H4 (cell line): ENCODE results near the gene FFAR3. TPM values are rescaled to one million over a fixed set of nuclear protein-coding genes. Genes with fewer than 3 reads are reported as not detected.
"Not testable (repeated sequence)": the region's sequence is repeated elsewhere in the genome, so short reads cannot be mapped to it uniquely, and the experiment has no call there.

Source experiments
- DNase-seq: peaks from one replicate; pipeline ENCODE4 v3.0.0-alpha.2; 2015; ENCODE audit warnings: low spot score
- total RNA-seq: library from RNA; depleted of rRNA; stranded (reverse); fragments of >200 nt; shearing (Covaris generic); gene quantifications from 2 replicates; pipeline ENCODE4 v1.2.3, GENCODE V29; 2014

FFAR3 gene
- total RNA-seq, 1 experiment from 2014 or later: 0.21 TPM

DNA sequence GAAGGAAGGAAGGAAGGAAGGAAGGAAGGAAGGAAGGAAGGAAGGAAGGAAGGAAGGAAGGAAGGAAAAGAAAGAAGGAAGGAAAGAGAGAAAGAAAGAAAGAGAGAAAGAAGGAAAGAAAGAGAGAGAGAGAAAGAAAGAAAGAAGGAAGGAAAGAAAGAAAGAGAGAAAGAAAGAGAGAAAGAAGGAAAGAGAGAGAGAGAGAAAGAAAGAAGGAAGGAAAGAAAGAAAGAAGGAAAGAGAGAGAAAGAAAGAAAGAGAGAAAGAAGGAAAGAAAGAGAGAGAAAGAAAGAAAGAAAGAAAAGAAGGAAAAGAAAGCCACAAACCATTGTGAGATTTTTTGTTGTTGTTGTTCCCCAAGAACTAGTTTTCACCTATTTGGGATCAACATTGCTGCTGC, 15.8 kb downstream of the FFAR3 start:
- not testable (repeated sequence) for DNase-seq

DNA sequence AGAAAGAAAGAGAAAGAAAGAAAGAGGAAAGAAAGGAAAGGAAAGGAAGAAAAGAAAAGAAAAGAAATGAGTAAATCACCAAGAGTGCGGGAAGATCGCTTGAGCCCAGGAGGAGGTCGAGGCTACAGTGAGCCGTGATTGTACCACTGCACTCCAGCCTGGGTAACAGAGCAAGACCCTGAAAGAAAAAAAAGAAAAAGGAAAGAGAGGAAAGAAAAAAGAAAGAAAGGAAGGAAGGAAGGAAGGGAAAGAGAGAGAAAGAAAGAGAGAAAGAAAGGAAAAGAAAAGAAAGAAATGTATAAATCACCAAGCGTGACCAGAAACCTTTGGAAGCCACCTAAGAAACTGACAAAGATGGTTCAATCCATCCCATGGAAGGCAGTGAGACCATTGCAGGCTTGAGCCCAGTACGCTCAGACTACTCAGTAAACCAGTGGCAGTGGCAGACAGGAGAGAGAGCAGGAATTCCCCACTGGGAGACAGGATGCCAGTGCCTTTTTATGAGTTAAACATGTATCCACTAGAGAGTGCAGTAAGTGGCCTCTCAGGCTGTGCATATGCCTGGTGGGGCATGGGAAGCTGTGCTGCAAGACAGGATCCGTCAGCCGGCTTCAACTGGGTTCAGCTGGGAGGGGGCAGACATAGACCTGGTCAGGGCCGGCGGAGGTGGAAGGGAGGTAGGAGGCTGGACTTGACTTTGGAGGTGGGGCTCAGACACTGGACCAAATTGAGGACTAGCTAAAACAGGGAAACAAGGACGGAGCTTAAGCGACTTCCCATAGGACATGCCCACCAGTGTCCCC, 17.4 kb downstream of the FFAR3 start:
- DNase-seq: peak; percentile 16

DNA sequence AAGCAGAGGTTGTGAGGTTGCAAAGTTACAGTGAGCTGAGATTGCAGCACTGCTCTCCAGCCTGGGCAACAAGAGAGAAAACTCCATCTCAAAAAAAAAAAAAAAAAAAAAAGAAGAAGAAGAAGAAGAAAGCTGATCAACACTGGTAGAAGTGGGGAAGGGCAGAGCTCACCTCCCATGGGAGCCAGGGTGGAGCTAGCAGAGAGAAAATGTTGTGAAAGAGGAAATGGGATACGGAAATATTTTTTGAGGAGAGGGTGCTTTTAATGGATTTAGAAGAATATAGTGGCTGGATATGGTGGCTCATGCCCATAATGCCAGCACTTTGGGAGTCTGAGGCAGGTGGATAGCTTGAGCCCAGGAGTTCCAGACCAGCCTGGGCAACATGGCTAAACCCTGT, 19.4 kb downstream of the FFAR3 start:
- DNase-seq: peak; percentile 2

DNA sequence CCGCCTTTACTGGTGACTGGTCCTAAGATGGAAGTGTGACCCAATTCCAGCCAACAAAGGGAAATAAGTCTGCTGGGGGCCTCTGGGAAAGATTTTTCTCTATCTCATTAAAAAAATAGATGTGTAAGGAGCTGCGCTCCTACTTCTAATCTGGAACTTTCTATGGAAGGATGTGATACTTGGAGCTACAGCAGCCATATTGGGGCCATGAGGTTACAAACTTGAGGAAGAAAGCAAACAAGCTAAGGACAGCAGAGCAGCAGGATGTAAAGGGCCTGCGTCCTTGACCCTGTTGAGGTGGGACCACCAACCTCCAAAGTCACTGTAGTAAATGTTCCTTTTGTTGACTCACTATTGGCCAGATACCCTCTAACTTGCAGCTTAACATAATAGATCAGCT, 20.1 kb downstream of the FFAR3 start:
- no peak for DNase-seq

DNA sequence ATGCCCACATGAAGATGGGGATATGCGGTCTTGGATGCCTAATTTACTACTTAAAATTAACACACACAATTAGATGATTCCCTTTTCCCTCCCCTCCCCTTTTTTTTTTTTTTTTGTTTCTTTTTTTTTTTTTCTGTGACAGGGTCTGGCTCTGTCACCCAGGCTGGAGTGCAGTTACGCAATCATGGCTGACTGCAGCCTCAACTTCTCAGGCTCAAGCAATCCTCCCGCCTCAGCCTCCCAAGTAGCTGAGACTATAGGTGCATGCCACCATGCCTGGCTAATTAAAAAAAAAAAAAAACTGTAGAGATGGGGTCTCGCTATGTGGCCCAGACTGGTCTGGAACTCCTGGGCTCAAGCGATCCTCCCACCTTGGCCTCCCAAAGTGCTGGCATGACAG, 21.3 kb downstream of the FFAR3 start:
- DNase-seq: not testable (repeated sequence)

DNA sequence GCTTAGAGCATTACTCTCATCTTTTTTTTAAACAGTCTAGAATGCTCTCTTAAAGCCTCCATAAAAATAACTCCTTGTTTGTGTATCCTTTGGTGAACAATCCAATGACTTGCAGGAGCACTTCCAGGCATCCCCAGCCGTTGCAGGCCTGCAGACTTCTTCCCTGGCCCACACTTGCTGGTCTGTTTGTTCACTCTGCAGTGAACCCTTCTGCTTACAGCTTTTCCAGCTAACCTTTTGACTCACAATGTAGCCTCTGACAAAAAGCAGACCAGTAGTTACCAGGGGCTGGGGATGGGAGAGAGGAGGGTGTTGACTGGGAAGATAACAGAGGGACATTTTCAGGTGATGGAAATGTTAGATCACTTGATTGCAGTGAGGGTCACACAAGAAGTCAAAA, 21.7 kb downstream of the FFAR3 start:
- DNase-seq: no peak

DNA sequence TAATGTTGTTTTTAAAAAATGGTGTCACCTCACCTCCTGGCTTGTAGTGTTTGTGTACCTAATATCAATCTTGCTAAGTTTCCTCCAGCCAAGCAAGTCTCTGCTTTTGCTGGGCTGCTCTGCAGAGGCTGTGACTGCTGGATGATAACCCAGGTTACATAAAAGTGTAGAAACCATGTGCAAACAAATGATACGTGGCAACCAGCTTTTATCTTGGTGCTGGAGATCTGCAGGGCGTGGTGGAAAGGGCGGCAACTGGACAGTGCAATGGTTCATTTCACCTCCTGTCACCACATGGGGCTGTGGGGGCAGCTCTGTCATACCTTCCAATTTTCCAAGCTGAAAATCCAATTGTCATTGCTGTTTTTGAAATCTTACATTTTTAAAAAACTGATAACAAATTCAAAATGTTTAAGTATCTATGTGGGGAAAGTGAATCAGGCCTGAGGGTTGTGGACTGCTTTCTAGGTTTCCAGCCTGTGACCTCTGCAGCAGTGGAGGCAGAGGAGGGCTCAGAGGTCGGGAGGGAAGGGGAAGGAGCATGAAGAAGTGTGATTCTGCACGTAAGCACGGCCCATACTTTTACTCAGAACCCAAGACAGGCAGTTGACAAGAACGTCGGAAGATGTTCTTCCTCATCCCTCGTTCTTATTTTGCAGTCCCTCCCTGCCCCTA, 22.3 kb downstream of the FFAR3 start:
- peak; percentile 3 for DNase-seq

DNA sequence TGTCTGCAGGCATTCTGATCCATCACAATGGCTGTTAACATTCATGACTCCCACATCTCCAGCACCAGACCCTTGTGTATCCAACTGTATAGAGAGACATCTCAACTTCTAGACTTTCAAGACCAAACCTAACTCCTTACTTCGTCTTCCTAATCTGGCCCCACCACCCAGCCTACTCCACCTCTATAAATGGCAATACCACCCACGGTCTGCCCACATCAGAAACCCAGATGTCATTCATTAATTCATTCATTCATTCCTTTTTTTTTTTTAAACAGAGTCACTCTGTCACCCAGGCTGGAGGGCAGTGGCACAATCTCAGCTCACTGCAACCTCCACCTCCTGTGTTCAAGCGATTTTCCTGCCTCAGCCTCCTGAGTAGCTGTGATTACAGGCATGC, 23.1 kb downstream of the FFAR3 start:
- no peak for DNase-seq

DNA sequence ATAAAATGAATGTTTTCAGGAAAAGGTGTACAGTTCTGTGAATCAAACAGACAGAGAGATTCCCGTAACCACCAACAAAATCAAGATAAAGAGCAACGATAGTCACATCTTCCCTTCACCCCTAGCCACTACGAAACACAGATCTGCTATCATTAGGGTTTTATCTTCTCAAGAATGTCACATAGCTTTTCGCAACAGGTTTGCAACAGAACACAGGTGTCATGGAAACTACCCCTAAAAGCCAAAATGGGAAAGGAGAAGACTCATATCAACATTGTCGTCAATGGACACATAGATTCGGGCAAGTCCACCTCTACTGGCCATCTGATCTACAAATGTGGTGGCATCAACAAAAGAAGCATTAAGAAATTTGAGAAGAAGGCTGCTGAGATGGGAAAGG, 23.7 kb downstream of the FFAR3 start:
- no peak for DNase-seq

DNA sequence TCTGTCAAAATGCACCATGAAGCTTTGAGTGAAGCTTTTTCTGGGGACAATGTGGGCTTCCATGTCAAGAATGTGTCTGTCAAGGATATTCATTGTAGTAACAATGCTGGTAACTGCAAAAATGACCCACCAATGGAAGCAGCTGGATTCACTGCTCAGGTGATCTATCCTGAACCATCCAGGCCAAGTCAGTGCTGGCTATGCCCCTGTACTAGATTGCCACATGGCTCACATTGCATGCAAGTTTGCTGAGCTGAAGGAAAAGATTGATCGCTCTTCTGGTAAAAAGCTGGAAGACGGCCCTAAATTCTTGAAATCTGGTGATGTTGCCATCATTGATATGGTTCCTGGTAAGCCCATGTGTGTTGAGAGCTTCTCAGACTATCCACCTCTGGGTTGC, 25.3 kb downstream of the FFAR3 start:
- DNase-seq: no peak

DNA sequence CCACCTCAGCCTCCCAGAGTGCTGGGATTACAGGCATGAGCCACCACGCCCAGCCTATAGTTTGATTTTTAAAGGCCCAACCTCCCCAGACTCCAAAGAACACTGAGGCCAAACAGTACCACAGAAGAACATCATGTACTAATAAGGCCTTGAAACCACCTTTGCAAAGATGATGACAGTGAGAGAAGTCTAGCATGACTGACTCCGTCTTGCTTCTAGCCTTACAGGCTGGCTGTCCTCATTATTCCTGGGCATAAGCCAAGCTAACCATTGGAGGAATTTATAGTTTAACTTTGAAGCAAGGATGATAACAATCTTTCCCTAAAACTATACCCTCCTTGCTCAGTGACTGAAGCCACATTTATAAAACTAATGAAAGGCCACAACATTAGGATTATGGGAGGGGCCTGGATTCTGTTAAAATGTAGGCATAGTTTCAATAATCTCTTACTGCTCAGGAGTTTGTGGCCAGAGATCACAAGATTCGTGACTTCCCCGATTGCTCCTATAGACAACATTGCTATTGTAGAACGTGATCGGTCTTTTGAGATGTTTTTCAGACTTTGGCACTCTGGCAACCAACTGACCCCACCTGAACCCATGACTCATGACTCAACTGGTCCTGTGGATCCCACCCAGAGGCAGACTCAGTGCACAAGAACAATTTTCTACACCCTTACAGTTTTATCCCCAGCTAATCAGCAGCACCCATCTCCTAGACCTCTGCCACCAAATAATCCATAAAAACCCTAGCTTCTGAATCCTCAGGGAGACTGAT, 30.2 kb downstream of the FFAR3 start:
- DNase-seq: no peak

DNA sequence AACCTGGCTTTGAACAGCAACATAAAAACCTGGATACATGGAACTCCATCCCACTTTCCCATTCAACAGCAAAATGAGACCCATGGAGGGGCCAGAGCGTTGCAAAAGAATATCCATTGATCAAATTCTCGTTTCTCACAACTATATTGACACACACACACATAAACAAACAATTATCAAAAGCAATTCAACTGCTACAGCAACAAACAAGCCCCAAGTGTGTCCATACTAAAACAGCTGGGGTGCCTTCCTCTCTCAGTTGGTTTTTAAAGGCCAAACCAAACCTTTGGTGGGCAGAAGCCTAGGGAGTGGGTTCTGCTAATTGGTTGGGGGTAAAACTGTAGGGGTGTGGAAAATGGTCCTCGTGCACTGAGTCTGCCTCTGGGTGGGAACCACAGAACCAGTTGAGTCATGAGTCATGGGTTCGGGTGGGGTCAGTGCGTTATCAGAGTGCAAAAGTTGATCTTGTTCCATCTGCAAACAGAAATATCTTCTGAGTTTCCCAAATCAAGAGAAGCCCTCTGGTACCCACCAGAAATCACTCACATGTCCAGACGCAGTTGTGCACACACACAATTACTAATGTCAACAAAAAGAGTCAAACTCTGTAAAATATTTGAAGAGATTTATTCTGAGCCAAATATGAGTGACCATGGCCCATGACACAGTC, 31.1 kb downstream of the FFAR3 start:
- no peak for DNase-seq

DNA sequence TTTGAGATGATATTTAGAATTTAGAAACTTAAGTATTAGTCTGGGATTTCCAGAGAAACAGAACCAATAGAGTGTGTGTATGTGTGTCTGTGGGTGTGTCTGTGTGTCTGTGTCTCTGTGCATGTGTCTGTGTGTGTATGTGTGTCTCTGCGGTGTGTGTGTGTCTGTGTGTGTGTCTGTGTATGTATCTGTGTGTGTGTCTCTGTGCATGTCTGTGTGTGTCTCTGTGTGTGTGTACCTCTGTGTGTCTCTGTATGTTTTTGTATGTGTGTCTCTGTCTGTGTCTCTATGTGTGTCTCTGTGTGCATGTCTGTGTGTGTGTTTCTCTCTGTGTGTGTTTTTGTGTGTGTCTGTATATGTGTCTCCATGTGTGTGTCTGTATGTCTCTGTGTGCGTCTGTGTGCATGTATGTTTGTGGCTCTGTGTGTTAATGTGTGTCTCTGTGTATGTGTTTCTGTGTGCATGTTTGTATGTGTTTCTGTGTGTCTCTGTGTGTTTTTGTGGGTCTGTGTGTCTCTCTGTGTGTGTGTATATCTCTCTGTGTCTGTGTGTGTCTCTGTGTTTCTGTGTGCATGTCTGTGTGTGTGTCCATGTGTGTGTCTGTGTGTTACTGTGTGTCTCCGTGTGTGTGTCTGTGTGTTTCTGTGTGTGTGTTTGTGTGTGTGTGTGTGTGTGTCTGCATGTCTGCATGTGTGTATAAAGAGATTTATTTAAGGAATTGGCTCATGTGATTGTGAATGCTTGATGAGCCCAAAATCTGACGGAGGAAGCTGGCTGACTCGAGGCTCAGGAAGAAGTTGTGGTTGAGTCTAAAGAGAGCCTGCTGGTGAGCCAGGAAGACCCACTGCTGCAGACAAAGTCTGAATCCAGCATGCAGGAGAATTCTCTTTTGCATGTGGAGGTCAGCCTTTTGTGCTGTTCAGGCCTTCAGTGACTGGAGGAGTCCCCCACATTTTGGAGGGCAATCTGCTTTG, 34.8 kb downstream of the FFAR3 start:
- no peak for DNase-seq

DNA sequence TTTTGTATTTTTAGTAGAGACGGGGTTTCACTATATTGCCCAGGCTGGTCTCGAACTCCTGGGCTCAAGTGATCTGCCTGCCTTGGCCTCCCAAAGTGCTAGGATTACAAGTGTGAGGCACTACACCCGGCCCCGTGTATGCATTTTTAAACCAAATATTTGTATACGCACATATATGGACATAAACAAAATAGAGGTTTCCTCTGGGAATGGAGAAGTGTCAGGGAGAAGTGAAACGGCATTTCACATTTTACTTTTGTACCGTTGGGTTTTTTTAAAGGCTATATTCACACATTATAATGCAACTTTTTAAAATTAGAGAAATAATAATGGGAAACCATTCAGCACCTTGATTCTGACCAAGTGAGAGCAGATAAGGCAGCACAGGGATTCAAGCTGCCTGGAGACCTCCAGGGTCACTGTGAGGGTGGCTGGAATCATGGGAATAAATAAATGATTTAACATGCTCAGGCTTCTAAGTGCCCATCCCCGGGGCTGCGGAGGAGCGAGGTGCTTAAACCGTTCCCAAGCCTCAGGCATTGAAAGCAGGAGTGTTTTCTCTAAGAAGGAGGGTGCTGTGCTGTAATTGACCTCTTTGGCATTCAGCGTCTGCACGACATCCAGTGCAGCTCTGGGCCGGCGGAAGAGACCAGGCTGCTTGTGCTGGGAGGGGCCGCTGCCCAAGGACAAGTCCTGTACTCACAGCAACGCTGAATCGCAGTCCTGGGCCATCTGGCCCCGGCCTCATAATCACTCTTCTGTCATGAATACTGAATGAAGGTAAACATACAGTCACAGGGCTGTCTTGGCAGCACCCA, 37.3 kb downstream of the FFAR3 start:
- DNase-seq: no peak

DNA sequence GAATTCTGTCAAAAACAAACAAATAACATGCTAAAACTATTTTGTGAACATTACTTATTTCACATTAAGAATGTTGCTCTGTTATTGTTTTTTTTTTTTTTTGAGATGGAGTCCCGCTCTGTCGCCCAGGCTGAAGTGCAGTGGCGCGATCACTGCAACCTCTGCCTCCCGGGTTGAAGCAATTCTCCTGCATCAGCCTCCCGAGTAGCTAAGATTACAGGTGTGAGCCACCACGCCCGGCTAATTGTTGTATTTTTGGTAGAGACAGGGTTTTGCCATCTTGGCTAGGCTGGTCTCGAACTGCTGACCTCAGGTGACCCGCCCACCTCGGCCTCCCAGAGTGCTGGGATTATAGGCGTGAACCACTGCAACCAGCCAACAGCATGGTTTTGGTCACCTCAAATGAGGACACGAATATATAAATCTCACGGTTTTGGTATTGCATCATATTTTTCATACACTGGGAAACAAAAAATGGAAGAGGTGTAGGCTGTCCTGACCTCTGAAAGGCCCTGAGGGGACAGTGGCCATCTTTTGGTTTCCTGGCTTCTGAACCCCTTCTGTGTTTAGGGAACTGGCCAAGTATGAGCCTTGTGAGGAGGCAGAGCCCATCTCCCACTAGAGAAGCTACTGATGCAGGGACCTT, 38.1 kb downstream of the FFAR3 start:
- no peak for DNase-seq

DNA sequence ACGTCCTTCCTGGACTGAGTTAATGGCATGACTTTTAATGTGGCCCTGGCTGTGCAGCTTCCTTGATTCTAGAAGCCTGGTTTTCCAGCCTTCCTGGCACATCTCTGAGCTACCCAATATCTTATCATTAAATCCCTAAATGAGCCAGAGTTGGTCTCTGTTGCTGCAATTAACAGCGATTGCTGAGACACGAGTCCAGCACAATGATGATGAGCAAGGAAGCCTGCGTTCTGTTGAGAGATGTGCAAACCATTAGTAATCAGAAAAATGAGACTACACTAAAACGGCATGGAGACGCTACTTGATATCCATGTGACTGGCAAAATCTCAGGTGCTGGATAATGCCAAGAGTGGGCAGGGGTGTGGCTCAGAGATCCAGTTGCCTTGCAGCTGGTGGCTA, 38.8 kb downstream of the FFAR3 start:
- DNase-seq: no peak

DNA sequence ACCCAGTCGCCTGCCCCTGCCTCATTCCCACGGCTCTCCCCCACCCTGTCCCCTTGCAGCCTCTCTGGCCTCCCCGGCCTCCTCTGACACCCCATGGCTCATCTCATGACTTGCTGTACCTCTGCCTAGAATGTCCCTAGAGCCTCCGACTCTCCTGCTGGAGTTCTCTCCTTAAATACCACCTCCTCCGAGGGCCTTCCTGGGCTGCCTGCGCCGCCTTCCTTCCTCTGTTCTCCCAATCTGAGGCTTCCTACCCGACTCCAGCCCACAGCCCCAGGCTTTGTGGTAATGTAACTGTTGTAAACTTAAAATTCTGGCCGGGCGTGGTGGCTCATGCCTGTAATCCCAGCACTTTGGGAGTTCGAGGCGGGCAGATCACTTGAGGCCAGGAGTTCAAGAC, 40.3 kb downstream of the FFAR3 start:
- no peak for DNase-seq

DNA sequence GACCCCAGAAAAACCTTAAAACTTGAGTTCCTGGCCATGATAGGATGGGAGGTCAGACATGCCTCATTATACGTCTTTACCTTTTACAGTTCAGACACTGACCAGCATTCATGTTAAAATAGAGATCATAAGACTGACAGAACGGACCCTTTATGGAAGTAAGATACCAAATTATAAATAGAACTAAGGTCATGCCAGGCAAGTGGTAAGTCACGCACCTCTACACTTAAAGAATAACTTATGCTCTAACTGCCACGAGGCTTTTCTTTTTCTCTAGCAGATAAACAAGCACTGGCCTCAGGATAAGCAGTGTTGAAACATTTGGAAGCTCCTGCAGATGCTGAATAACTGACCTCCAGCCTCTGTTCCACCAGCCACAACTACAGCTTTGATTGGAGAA, 41.0 kb downstream of the FFAR3 start:
- DNase-seq: no peak

DNA sequence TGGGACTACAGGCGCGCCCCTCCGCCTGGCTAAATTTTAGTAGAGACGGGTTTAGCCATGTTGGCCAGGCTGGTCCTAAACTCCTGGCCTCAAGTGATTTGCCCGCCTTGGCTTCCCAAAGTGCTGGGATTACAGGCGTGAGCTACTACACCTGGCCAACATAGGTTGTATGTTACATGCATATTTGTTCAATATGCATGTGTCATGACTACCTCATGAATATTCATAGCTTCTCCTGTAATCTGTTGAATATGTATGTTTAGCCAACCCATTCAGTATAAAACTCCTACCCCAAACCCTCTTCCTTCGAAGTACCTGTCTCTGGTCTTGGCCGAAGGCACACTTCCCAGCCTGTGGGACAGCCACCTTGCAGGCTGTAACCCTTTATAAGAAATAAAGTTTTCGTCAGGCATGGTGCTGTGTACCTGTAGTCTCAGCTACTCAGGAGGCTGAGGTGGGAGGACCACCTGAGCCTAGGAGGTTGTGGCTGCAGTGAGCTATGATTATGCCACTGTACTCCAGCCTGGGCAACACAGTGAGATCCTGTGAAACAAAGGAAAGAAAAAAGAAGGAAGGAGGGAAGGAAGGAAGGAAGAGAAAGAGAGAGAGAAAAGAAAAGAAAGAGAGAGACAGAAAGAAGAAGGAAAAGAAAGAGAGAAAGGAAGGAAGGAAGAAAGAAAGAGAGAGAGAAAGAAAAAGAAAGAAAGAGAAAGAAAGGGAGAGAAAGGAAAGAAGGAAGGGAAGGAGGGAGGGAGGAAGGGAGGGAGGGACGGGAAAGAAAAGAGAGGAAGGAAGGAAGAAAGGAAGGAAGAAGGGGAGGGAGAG, 41.9 kb downstream of the FFAR3 start:
- DNase-seq: no peak
